Esophagus mucosa (tissue), 1 donor: ENCODE results near the gene OR1G1. TPM values are rescaled to one million over a fixed set of nuclear protein-coding genes. Genes with fewer than 3 reads are reported as not detected.
"Not testable (repeated sequence)": the region's sequence is repeated elsewhere in the genome, so short reads cannot be mapped to it uniquely, and the experiment has no call there.

Experiments
- ATAC-seq: fragments of 200-7000 bp; cut with Tn5 transposase; one replicate; pipeline ENCODE4 v1.9.1; 2020
- total RNA-seq: library from RNA; stranded (reverse); gene quantifications from one replicate; pipeline ENCODE4 v1.2.4, GENCODE V29; 2023
- donor health status: DM: yes; HTN: yes; CAD: no.

The OR1G1 gene
- not detected for total RNA-seq

GRCh38 chr17:3127451-3127850, at the start of gene OR1G1:
OR1G1 (minus strand) TSS chr17:3127551; CDS start chr17:3127551, 0 bp downstream.
- no peak for ATAC-seq

- no peak for ATAC-seq
These were observed 40.2 kb upstream of the OR1G1 start for GRCh38 chr17:3167574-3167973.

- ATAC-seq: no peak
These were observed 29.9 kb upstream of the OR1G1 start for GRCh38 chr17:3157218-3157617.

GRCh38 chr17:3137494-3137893, 10.1 kb upstream of the OR1G1 start:
- ATAC-seq: not testable (repeated sequence)

GRCh38 chr17:3104322-3104721, 23.0 kb downstream of the OR1G1 start, which contains the start of gene OR1D2:
OR1D2 (minus strand) TSS chr17:3104422; CDS start chr17:3092996, 11,426 bp downstream.
- ATAC-seq: no peak

Other genes starting within 250 kb of the OR1G1 start
- not detected for gene OR1D5, start 63.9 kb downstream of the OR1G1 start, total RNA-seq
- gene OR1D2, start 23.1 kb downstream of the OR1G1 start, total RNA-seq: not detected
- gene OR1A2, start 70.0 kb upstream of the OR1G1 start, total RNA-seq: not detected
- not detected for gene OR1A1, start 80.1 kb upstream of the OR1G1 start, total RNA-seq
- not detected for gene OR3A1, start 170.8 kb upstream of the OR1G1 start, total RNA-seq